ENCODE measurements around the gene TRIP10. TPM values are rescaled to one million over a fixed set of nuclear protein-coding genes. Genes with fewer than 3 reads are reported as not detected.

The TRIP10 gene
- total and polyA plus RNA-seq, 10 of the 15 experiments (the other 5 are each of a cell fraction or from before 2014, with no cell fraction given) = 0.79 to 54.5 (median 32.5) TPM

DNA sequence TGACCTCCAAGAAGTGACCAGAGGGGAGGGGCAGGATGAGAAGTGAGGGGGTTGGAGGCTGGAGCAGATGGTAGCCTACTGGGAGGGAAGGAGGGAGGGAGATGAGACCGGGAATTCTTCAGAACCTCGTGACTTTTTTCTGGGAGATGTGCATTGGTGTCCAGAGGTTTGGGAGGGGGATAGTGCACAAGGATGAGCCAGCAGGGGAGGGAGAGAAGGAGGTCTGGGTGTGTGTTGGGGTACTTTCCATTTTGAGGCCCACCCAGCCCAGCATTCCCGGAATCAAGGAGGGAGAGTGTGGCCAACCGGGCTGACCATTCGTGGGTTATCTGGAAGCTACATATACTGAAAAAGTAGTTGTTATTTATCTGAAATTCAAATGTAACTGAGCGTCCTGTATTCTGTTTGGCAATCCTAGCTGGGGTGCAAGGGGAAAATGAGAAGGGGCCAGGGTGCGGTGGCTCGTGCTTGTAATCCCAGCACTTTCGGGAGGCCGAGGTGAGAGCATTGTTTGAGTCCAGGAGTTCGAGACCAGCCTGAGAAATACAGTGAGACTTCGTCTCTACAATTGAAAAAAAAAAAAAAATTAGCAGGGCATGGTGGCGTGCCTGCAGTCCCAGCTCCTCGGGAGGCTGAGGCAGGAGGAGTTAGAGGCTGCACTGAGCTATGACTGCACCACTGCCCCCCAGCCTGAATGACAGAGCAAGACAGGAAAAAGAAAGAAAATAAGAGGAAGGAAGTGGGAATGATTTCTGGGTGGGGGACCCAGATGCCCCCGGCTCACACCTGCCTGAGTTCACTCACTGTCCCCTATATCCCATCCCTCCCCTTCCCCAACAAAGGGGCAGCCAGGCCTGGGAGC, 14.6 kb upstream of the TRIP10 start:
- Histone ChIP-seq H3K27me3 (replicated peaks in 1 of 2; ENCODE audit: control insufficient read depth in 2 of 2, insufficient read depth in 2 of 2, low read length in 1 of 2) (no peaks in the 10 kb centered on the region), H2AFZ (ENCODE audit: control insufficient read depth, low read depth, low read length) (no peak overlapping the region), H3K79me2 (ENCODE audit: control insufficient read depth, insufficient read depth, low read length) (no peaks in the 10 kb centered on the region), H3K36me3 (ENCODE audit: control insufficient read depth in 2 of 2, insufficient read depth in 2 of 2, low read length in 1 of 2) (no peaks in the 10 kb centered on the region), H4K20me1 (ENCODE audit: control insufficient read depth, insufficient read depth) (no peaks in the 10 kb centered on the region), H3K4me1 (ENCODE audit: control insufficient read depth, insufficient read depth, low read length) (peaks cover 44% of the 10 kb centered on the region), H3K4me2 (ENCODE audit: control insufficient read depth, insufficient read depth) (no peak overlapping the region), H3K27ac (ENCODE audit: control insufficient read depth, insufficient read depth) (no peak overlapping the region), H3K9me3 (replicated peaks; ENCODE audit: control insufficient read depth, insufficient read depth, low read length) (no peaks in the 10 kb centered on the region), H3K4me3 (no peak overlapping the region), H3K9ac (ENCODE audit: control insufficient read depth, insufficient read depth, low read length) (no peak overlapping the region)
- POLR2A ChIA-PET = interaction anchor here (0.6 to 1.2 kb wide), 2 partner anchors 78 to 138 kb away, joined by 3 to 4 read pairs; no protein-coding TSS in a partner anchor
- ATAC-seq = no peak
- no peak for TF ChIP-seq YBX1 (IDR thresholded peaks at IDR 0.05)
- no TSS peak for BruUV-seq (replicated peaks)
- no peak for DNase-seq (ENCODE audit: low read depth, low spot score)
- CTCF ChIA-PET = interaction anchor here (0.9 to 1.7 kb wide), 5 partner anchors 12 to 139 kb away, joined by 3 to 6 read pairs (median 4); partner anchors contain the start of gene GPR108
- SMC1A ChIA-PET (ENCODE audit: uncharacterized antibody, unreplicated experiment) = interaction anchor here (0.7 to 1.6 kb wide), 4 partner anchors 11 to 83 kb away, joined by 3 to 5 read pairs (median 3); no protein-coding TSS in a partner anchor
- intact Hi-C loops (cut with micrococcal nuclease; ENCODE audit: unreplicated experiment) (no loop called here), in situ Hi-C loops (cut with MboI) (no loop called here)
- FAIRE-seq = no peak
- WGBS (ENCODE audit: insufficient coverage, insufficient replicate concordance, low lambda C conversion rate, missing lambda C conversion rate) = 55% methylated on average over 15 of the region's 15 CpGs
- RAD21 ChIA-PET (ENCODE audit: unreplicated experiment) = no interaction called here

DNA sequence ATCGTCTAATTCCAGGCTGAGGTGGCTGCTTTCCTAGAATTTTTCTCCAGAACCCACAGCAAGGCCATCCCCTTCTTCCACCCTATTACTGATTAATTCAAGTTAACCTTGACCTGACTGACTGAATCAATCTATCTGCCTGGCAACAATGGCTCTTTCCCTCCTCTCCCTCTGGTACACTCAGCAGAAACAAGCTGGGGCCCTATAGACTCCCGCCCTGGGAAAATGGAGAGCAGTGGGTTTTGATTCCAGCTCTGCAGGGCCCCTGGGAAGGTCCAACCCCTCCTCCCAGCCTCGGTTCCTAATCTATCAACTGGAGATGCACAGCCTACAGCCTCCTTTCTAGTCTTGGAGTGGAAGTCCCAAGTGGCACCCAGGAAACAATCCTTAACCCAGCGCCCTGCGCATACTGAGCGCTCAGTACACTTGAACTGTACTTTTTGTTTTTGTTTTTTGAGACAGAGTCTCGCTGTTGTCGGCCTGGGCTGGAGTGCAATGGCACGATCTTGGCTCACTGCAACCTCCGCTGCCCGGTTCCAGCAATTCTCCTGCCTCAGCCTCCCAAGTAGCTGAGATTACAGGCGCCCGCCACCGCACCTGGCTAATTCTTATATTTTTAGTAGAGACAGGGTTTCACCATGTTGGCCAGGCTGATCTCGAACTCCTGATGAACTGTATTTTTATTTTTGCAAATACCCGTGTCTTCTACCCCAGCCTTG, 13.8 kb upstream of the TRIP10 start:
- no peaks in the 10 kb centered on the region for H4K20me1 ChIP-seq (ENCODE audit: control insufficient read depth, insufficient read depth)
- ChIA-PET POLR2A (interaction anchor here (1.2 kb wide), 1 partner anchor 138 kb away, joined by 4 read pairs; no protein-coding TSS in a partner anchor), CTCF (interaction anchor here (0.9 to 1.7 kb wide), 4 partner anchors 11 to 138 kb away, joined by 3 to 6 read pairs (median 4); partner anchors contain the start of gene GPR108), SMC1A (ENCODE audit: uncharacterized antibody, unreplicated experiment) (interaction anchor here (0.9 to 1.6 kb wide), 4 partner anchors 10 to 138 kb away, joined by 3 to 5 read pairs (median 3); no protein-coding TSS in a partner anchor), RAD21 (ENCODE audit: unreplicated experiment) (no interaction called here)
- H3K9ac ChIP-seq (ENCODE audit: control insufficient read depth, insufficient read depth, low read length) = no peak overlapping the region
- no peaks in the 10 kb centered on the region for H3K36me3 ChIP-seq (ENCODE audit: control insufficient read depth in 2 of 2, insufficient read depth in 2 of 2, low read length in 1 of 2)
- H3K4me2 ChIP-seq (ENCODE audit: control insufficient read depth, insufficient read depth) = no peak overlapping the region
- intact Hi-C loops (cut with micrococcal nuclease; ENCODE audit: unreplicated experiment) (no loop called here), in situ Hi-C loops (cut with MboI) (no loop called here)
- H3K9me3 ChIP-seq (replicated peaks; ENCODE audit: control insufficient read depth, insufficient read depth, low read length) = no peaks in the 10 kb centered on the region
- DNase-seq (ENCODE audit: low read depth, low spot score) = no peak
- H2AFZ ChIP-seq (ENCODE audit: control insufficient read depth, low read depth, low read length) = no peak overlapping the region
- no peaks in the 10 kb centered on the region for H3K27me3 ChIP-seq (replicated peaks in 1 of 2; ENCODE audit: control insufficient read depth in 2 of 2, insufficient read depth in 2 of 2, low read length in 1 of 2)
- peaks cover 39% of the 10 kb centered on the region for H3K4me1 ChIP-seq (ENCODE audit: control insufficient read depth, insufficient read depth, low read length)
- BruUV-seq (replicated peaks) = no TSS peak
- no peaks in the 10 kb centered on the region for H3K79me2 ChIP-seq (ENCODE audit: control insufficient read depth, insufficient read depth, low read length)
- no peak overlapping the region for H3K4me3 ChIP-seq
- 84% methylated on average over 16 of the region's 16 CpGs for WGBS (ENCODE audit: insufficient coverage, insufficient replicate concordance, low lambda C conversion rate, missing lambda C conversion rate)
- FAIRE-seq = no peak
- no peak for TF ChIP-seq ZSCAN29 (IDR thresholded peaks at IDR 0.05)
- TF ChIP-seq YY1 (IDR thresholded peaks at IDR 0.05; ENCODE audit: low read depth, low read length) = no peak
- TF ChIP-seq ZZZ3 (IDR thresholded peaks at IDR 0.05; ENCODE audit: control insufficient read depth, insufficient read length, low read depth) = no peak
- TF ChIP-seq TBL1XR1 (IDR thresholded peaks at IDR 0.05; ENCODE audit: low read depth, low read length) = no peak
- TF ChIP-seq, protein P1, sequence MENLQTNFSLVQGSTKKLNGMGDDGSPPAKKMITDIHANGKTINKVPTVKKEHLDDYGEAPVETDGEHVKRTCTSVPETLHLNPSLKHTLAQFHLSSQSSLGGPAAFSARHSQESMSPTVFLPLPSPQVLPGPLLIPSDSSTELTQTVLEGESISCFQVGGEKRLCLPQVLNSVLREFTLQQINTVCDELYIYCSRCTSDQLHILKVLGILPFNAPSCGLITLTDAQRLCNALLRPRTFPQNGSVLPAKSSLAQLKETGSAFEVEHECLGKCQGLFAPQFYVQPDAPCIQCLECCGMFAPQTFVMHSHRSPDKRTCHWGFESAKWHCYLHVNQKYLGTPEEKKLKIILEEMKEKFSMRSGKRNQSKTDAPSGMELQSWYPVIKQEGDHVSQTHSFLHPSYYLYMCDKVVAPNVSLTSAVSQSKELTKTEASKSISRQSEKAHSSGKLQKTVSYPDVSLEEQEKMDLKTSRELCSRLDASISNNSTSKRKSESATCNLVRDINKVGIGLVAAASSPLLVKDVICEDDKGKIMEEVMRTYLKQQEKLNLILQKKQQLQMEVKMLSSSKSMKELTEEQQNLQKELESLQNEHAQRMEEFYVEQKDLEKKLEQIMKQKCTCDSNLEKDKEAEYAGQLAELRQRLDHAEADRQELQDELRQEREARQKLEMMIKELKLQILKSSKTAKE (IDR thresholded peaks at IDR 0.05; ENCODE audit: low read depth, poor library complexity, severe bottlenecking) = no peak
- TF ChIP-seq MTA2 (IDR thresholded peaks at IDR 0.05; ENCODE audit: low read depth) = no peak
- no peak for TF ChIP-seq NFIC (IDR thresholded peaks at IDR 0.05; ENCODE audit: low read depth, low read length)
- no peak for TF ChIP-seq KAT2A (conservative IDR thresholded peaks at IDR 0.05; ENCODE audit: control insufficient read depth, low read depth, low read length)
- TF ChIP-seq FOXM1 (IDR thresholded peaks at IDR 0.05; ENCODE audit: low read depth, low read length) = no peak
- H3K27ac ChIP-seq (ENCODE audit: control insufficient read depth, insufficient read depth) = no peak overlapping the region
- ATAC-seq = no peak

All from GM12878 (cell line).